ENCODE data around the gene TAOK3. TPM values are rescaled to one million over a fixed set of nuclear protein-coding genes. Genes with fewer than 3 reads are reported as not detected.

The TAOK3 gene
- total RNA-seq, 1 donor from 2014 or later: 39.3 TPM

GRCh38 chr12:118327391-118327790 is 45.3 kb downstream of the TAOK3 start:
- Histone ChIP-seq H3K9me3 (no peaks in the 10 kb centered on the region), H3K4me3 (no peak overlapping the region), H3K27ac (no peak overlapping the region), H3K36me3 (no peaks in the 10 kb centered on the region), H3K27me3 (no peaks in the 10 kb centered on the region), H3K4me1 (peaks cover 0 to 8% of the 10 kb centered on the region in 2 donors)
- no peak for DNase-seq (ENCODE audit: low spot score in 2 of 2)
- TF ChIP-seq CTCF (IDR thresholded peaks at IDR 0.05): no peak
- intact Hi-C loops (cut with DNase I): no loop called here

- H3K4me1 ChIP-seq: peaks cover 0 to 8% of the 10 kb centered on the region in 2 donors
- intact Hi-C loops (cut with DNase I): no loop called here
- TF ChIP-seq CTCF (IDR thresholded peaks at IDR 0.05): no peak
- no peak for DNase-seq (ENCODE audit: low spot score in 2 of 2)
- no peak overlapping the region for H3K27ac ChIP-seq
- no peaks in the 10 kb centered on the region for H3K36me3 ChIP-seq
- H3K4me3 ChIP-seq: no peak overlapping the region
- H3K9me3 ChIP-seq: no peaks in the 10 kb centered on the region
- H3K27me3 ChIP-seq: no peaks in the 10 kb centered on the region
These were observed 45.7 kb downstream of the TAOK3 start for GRCh38 chr12:118326991-118327390.

DNA sequence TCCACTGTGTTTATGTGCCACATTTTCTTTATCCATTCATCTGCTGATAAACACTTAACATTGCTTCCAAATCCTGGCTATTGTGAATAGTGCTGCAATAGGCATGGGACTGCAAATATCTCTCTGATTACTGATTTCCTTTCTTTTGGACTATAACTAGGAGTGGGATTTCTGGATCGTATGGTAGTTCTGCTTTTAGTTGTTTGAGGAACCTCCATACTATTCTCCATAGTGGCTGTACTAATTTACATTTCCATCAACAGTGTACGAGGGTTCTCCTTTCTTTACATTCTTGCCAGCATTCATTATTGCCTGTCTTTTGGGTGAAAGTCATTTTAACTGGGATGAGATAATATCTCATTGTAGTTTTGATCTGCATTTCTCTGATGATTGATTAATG is 47.6 kb downstream of the TAOK3 start:
- no peaks in the 10 kb centered on the region for H3K27me3 ChIP-seq
- H3K27ac ChIP-seq: no peak overlapping the region
- no peak overlapping the region for H3K4me3 ChIP-seq
- intact Hi-C loops (cut with DNase I): no loop called here
- no peaks in the 10 kb centered on the region for H3K9me3 ChIP-seq
- no peak for DNase-seq (ENCODE audit: low spot score in 2 of 2)
- H3K4me1 ChIP-seq: peaks cover 0 to under 1% of the 10 kb centered on the region in 2 donors
- no peak for TF ChIP-seq CTCF (IDR thresholded peaks at IDR 0.05)
- no peaks in the 10 kb centered on the region for H3K36me3 ChIP-seq

DNA sequence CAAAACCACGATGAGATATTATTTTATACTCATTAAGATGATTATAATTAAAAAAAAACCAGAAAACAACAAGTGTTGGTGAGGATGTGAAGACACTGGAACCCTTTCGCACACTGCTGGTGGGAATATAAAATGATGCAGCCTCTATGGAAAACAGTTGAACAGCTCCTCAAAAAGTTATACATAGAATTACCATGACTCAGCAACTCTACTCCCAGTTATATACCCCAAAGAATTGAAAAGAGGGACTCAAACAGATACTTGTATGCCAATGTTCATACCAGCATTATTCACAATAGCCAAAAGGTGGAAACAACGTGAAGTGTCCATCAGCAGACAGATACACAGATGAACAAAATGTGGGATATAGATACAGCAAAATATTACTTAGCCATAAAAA is 53.1 kb downstream of the TAOK3 start:
- H3K27ac ChIP-seq: no peak overlapping the region
- H3K4me3 ChIP-seq: no peak overlapping the region
- intact Hi-C loops (cut with DNase I): no loop called here
- no peaks in the 10 kb centered on the region for H3K4me1 ChIP-seq
- H3K36me3 ChIP-seq: no peaks in the 10 kb centered on the region
- DNase-seq (ENCODE audit: low spot score in 2 of 2): no peak
- H3K9me3 ChIP-seq: no peaks in the 10 kb centered on the region
- TF ChIP-seq CTCF (IDR thresholded peaks at IDR 0.05): no peak
- H3K27me3 ChIP-seq: no peaks in the 10 kb centered on the region

DNA sequence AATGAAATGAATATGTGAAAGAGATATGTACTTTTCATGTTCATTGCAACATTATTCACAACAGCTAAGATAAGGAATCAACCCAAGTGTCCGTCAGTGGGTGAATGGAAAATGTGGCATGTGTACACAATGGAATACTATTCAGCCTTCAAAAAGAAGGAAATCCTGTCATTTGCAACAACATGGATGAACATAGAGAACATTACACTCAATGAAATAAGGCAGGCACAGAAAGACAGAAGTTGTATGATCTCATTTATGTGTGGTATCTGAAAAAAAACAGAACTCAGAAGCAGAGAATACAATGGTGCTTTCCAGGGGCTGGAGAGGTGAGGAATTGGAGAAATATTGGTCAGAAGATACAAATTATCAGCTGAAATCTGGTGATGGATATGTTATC is 54.0 kb downstream of the TAOK3 start:
- no peak overlapping the region for H3K4me3 ChIP-seq
- intact Hi-C loops (cut with DNase I): no loop called here
- no peak for DNase-seq (ENCODE audit: low spot score in 2 of 2)
- no peak for TF ChIP-seq CTCF (IDR thresholded peaks at IDR 0.05)
- H3K4me1 ChIP-seq: no peaks in the 10 kb centered on the region
- no peaks in the 10 kb centered on the region for H3K27me3 ChIP-seq
- H3K9me3 ChIP-seq: no peaks in the 10 kb centered on the region
- H3K27ac ChIP-seq: no peak overlapping the region
- H3K36me3 ChIP-seq: no peaks in the 10 kb centered on the region

DNA sequence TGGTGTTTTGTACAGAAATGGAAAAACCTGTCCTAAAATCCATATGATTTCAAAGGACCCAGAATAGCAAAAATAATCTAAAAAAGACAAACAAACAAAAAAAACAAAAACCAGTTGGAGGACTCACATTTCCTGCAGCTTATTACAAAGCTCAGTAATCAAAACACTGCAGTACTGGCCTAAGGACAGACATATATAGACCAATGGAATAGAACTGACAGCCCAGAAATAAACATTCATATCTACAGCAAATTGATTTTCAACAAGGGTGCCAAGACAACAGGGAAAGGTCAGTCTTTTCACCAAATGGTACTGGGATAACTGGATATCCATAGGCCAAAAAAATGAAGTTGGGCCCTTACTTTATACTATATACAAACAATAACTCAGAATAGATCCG is 55.0 kb downstream of the TAOK3 start:
- no peak for TF ChIP-seq CTCF (IDR thresholded peaks at IDR 0.05)
- no peaks in the 10 kb centered on the region for H3K27me3 ChIP-seq
- no peaks in the 10 kb centered on the region for H3K36me3 ChIP-seq
- no peak overlapping the region for H3K27ac ChIP-seq
- intact Hi-C loops (cut with DNase I): no loop called here
- H3K4me1 ChIP-seq: no peaks in the 10 kb centered on the region
- DNase-seq (ENCODE audit: low spot score in 2 of 2): no peak
- no peak overlapping the region for H3K4me3 ChIP-seq
- H3K9me3 ChIP-seq: no peaks in the 10 kb centered on the region

Measured in ascending aorta (tissue), 2 donors.